H9 (cell line): ENCODE measurements around the gene DEAF1. TPM values are rescaled to one million over a fixed set of nuclear protein-coding genes. Genes with fewer than 3 reads are reported as not detected.
"Not testable (repeated sequence)": the region's sequence is repeated elsewhere in the genome, so short reads cannot be mapped to it uniquely, and the experiment has no call there.

Experiments used
- DNase-seq: peaks from one replicate; pipeline ENCODE4 v3.0.0-alpha.2; 2017
- H2AFZ ChIP-seq: one replicate; pipeline ENCODE4 v1.6.1; 2013; ENCODE audit warnings: mild to moderate bottlenecking, low read length, control low read depth, moderate library complexity
- H2AK5ac ChIP-seq: 2 replicates; pipeline ENCODE4 v1.6.1; 2013; ENCODE audit warnings: low read length, control low read depth, mixed read lengths; ENCODE audit not compliant: insufficient read length
- H2BK120ac ChIP-seq: one replicate; pipeline ENCODE4 v1.6.1; 2013; ENCODE audit warnings: low read depth, mild to moderate bottlenecking, low read length, control low read depth, inconsistent platforms; ENCODE audit not compliant: poor library complexity, severe bottlenecking
- H2BK12ac ChIP-seq: 2 replicates; pipeline ENCODE4 v1.6.1; 2013; ENCODE audit warnings: low read length, control low read depth, mixed read lengths, low read depth; ENCODE audit not compliant: insufficient read length
- H2BK15ac ChIP-seq: 2 replicates; pipeline ENCODE4 v1.6.1; 2013; ENCODE audit warnings: low read depth, low read length, control low read depth
- H2BK20ac ChIP-seq: one replicate; pipeline ENCODE4 v1.6.1; 2013; ENCODE audit warnings: low read depth, mild to moderate bottlenecking, low read length, control low read depth, inconsistent platforms; ENCODE audit not compliant: poor library complexity, severe bottlenecking
- H2BK5ac ChIP-seq: 2 replicates; pipeline ENCODE4 v1.6.1; 2013; ENCODE audit warnings: low read length, control low read depth, mixed read lengths; ENCODE audit not compliant: insufficient read length
- H3K14ac ChIP-seq: 2 replicates; pipeline ENCODE4 v1.6.1; 2013; ENCODE audit warnings: low read length, control low read depth; ENCODE audit not compliant: insufficient read depth
- H3K18ac ChIP-seq: 2 replicates; pipeline ENCODE4 v1.6.1; 2013; ENCODE audit warnings: low read depth, mild to moderate bottlenecking, mixed read lengths, low read length, control low read depth; ENCODE audit not compliant: insufficient read length
- H3K23ac ChIP-seq: 2 replicates; pipeline ENCODE4 v1.6.1; 2013; ENCODE audit warnings: low read length, control low read depth, mixed read lengths, low read depth; ENCODE audit not compliant: insufficient read length
- H3K23me2 ChIP-seq: 2 replicates; pipeline ENCODE4 v1.6.1; 2013; ENCODE audit warnings: low read depth, mild to moderate bottlenecking, mixed read lengths, low read length, control low read depth; ENCODE audit not compliant: insufficient read length, poor library complexity, severe bottlenecking
- H3K27ac ChIP-seq: 2 replicates; pipeline ENCODE4 v1.5.1; 2013; ENCODE audit warnings: low read length, control low read depth, mixed read lengths, low read depth; ENCODE audit not compliant: insufficient read length
- H3K27me3 ChIP-seq: 2 replicates; pipeline ENCODE4 v1.6.1; 2013; ENCODE audit warnings: low read length, control low read depth, inconsistent platforms; ENCODE audit not compliant: insufficient read depth
- H3K4ac ChIP-seq: 2 replicates; pipeline ENCODE4 v1.6.1; 2013; ENCODE audit warnings: low read depth, mild to moderate bottlenecking, control low read depth, inconsistent platforms, low read length, moderate library complexity
- H3K4me1 ChIP-seq: 2 replicates; pipeline ENCODE4 v1.6.1; 2013; ENCODE audit warnings: low read length, control low read depth, inconsistent platforms; ENCODE audit not compliant: insufficient read depth
- H3K4me2 ChIP-seq: 2 replicates; pipeline ENCODE4 v1.6.1; 2013; ENCODE audit warnings: low read length, control low read depth, mixed read lengths; ENCODE audit not compliant: insufficient read length, insufficient read depth
- H3K56ac ChIP-seq: 2 replicates; pipeline ENCODE4 v1.6.1; 2013; ENCODE audit warnings: low read depth, mild to moderate bottlenecking, mixed read lengths, low read length, control low read depth; ENCODE audit not compliant: insufficient read length
- H3K79me1 ChIP-seq: 2 replicates; pipeline ENCODE4 v1.6.1; 2013; ENCODE audit warnings: low read depth, mild to moderate bottlenecking, moderate library complexity, low read length, control low read depth, inconsistent platforms; ENCODE audit not compliant: insufficient read depth, poor library complexity, severe bottlenecking
- H3K79me2 ChIP-seq: 2 replicates; pipeline ENCODE4 v1.6.1; 2013; ENCODE audit warnings: low read length, control low read depth, inconsistent platforms; ENCODE audit not compliant: insufficient read depth
- H3K9ac ChIP-seq: 2 replicates; pipeline ENCODE4 v1.6.1; 2013; ENCODE audit warnings: low read length, control low read depth, mixed read lengths; ENCODE audit not compliant: insufficient read length; ENCODE audit errors: extremely low read depth
- H3K9me3 ChIP-seq: one replicate; pipeline ENCODE4 v1.6.1; 2013; ENCODE audit warnings: low read depth, low read length, inconsistent platforms; ENCODE audit not compliant: control insufficient read depth
- H3T11ph ChIP-seq: one replicate; pipeline ENCODE4 v1.6.1; 2013; ENCODE audit warnings: mild to moderate bottlenecking, low read length, control low read depth, inconsistent platforms
- H4K20me1 ChIP-seq: one replicate; pipeline ENCODE4 v1.6.1; 2013; ENCODE audit not compliant: control insufficient read depth, insufficient read length, insufficient read depth
- H4K5ac ChIP-seq: 2 replicates; pipeline ENCODE4 v1.6.1; 2013; ENCODE audit warnings: low read depth, mild to moderate bottlenecking, mixed read lengths, low read length, control low read depth; ENCODE audit not compliant: insufficient read length
- H4K8ac ChIP-seq: replicated peaks from 2 replicates; pipeline ENCODE4 v1.6.1; 2013; ENCODE audit warnings: low read length, control low read depth, mixed read lengths, low read depth; ENCODE audit not compliant: insufficient read length
- H4K91ac ChIP-seq: 2 replicates; pipeline ENCODE4 v1.6.1; 2013; ENCODE audit warnings: low read depth, mild to moderate bottlenecking, moderate library complexity, mixed read lengths, low read length, control low read depth; ENCODE audit not compliant: insufficient read length
- H3K27ac Mint-ChIP-seq, 3 experiments: 2 replicates in 2 of 3; 3 replicates in 1 of 3; pipeline ENCODE4 v1.8.0; 2020 to 2021; ENCODE audit warnings: mixed read lengths in 3 of 3, mild to moderate bottlenecking in 1 of 3, moderate library complexity in 1 of 3
- H3K27me3 Mint-ChIP-seq: 2 replicates; pipeline ENCODE4 v1.8.0; 2021; ENCODE audit warnings: low read depth, mild to moderate bottlenecking, moderate library complexity, mixed read lengths
- H3K36me3 Mint-ChIP-seq, 3 experiments: 2 replicates in 2 of 3; 3 replicates in 1 of 3; pipeline ENCODE4 v1.8.0; 2020 to 2021; ENCODE audit warnings: low read depth in 3 of 3, mixed read lengths in 3 of 3; ENCODE audit not compliant: insufficient read depth in 1 of 3
- H3K4me1 Mint-ChIP-seq, 2 experiments: 2 replicates each; pipeline ENCODE4 v1.8.0; 2020; ENCODE audit warnings: mixed read lengths in 2 of 2
- H3K4me3 Mint-ChIP-seq, 2 experiments: 2 replicates in 1 of 2; 3 replicates in 1 of 2; pipeline ENCODE4 v1.8.0; 2020 to 2021; ENCODE audit warnings: mild to moderate bottlenecking in 2 of 2, mixed read lengths in 2 of 2, moderate library complexity in 1 of 2
- H3K9me3 Mint-ChIP-seq, 2 experiments: 2 replicates in 1 of 2; 3 replicates in 1 of 2; pipeline ENCODE4 v1.8.0; 2020; ENCODE audit warnings: mild to moderate bottlenecking in 2 of 2, mixed read lengths in 2 of 2, moderate library complexity in 1 of 2
- WGBS: extraction: QIAGEN DNeasy Blood & Tissue Kit; methylation state at CpG from one replicate; pipeline ENCODE4 v1.1.7; 2013; ENCODE audit warnings: missing lambda C conversion rate, low lambda C conversion rate, mixed read lengths; ENCODE audit not compliant: insufficient read length; ENCODE audit errors: extremely low coverage; 5-methylcytosine and 5-hydroxymethylcytosine counted together
- total RNA-seq: library from RNA; stranded (reverse); gene quantifications from 2 replicates; pipeline ENCODE4 v1.2.1, GENCODE V29; 2021
- TF ChIP-seq, protein P1 (sequence below): fragments of 200-600 bp; sonication (generic); conservative IDR thresholded peaks from 3 replicates; pipeline ENCODE4 v1.8.0; 2021; ENCODE audit warnings: antibody characterized with exemption, mild to moderate bottlenecking

The DEAF1 gene
- total RNA-seq, 1 experiment from 2014 or later, result 67.3 TPM

DNA sequence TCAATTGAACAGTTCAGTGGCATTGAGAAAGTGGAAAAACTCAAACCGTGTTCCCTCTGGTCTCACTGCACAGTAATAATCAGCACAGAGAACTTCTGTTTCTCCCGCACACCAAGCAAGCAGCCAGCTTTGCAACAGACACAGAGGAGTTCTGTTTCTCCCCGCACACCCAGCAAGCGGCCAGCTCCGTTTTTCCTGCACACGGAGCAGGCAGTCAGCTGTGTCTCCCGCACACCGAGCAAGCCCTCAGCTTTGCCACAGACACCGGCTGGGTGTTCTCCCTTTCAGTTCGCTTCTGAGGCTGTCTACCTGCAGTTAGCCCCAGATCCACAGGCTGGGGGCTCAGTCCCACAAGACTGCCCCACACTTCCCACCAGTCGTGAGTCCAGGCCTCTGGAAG lies 42.3 kb upstream of the DEAF1 start:
- H4K91ac ChIP-seq, result no peak overlapping the region
- H3K27ac Mint-ChIP-seq, result peak overlapping the region in 1 of 3 experiments; percentile 72; a peak in 1 of 7 replicates
- no CpG with 5 or more reads among the region's 11 CpGs for WGBS

DNA sequence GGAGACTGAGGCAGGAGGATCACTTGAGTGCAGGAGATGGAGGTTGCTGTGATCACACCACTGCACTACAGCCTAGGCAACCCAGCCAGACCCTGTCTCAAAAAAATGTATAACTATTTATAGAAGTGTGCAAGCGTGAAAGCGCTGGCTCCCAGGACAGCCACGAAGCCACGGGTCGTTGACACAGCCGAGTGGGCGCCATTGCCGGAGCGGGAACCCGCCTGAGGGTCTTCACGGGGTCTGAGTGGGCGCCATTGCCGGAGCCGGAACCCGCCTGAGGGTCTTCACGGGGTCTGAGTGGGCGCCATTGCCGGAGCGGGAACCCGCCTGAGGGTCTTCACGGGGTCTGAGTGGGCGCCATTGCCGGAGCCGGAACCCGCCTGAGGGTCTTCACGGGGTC lies 39.5 kb upstream of the DEAF1 start:
- Mint-ChIP-seq H3K9me3 (peaks cover 12 to 15% of the 10 kb centered on the region in 2 experiments), H3K36me3 (peaks cover 3 to 11% (median 5%) of the 10 kb centered on the region in 3 experiments; a peak in 6 of 7 replicates), H3K27me3 (peaks cover 11% of the 10 kb centered on the region)
- H2BK120ac ChIP-seq, H3K9ac ChIP-seq, H2AFZ ChIP-seq, H2BK12ac ChIP-seq, H2BK15ac ChIP-seq, H4K5ac ChIP-seq, H2AK5ac ChIP-seq, H3K9me3 ChIP-seq, H3K4me1 ChIP-seq, H4K20me1 ChIP-seq, H3K23me2 ChIP-seq, H3K23ac ChIP-seq, H3K4ac ChIP-seq, H4K91ac ChIP-seq, H3T11ph ChIP-seq, H3K4me1 Mint-ChIP-seq, H3K4me2 ChIP-seq, H3K14ac ChIP-seq, H3K56ac ChIP-seq, H4K8ac ChIP-seq, H3K4me3 Mint-ChIP-seq, H3K27ac ChIP-seq, H3K18ac ChIP-seq, H2BK5ac ChIP-seq, H3K27ac Mint-ChIP-seq, DNase-seq, H3K27me3 ChIP-seq, H3K79me1 ChIP-seq, H3K79me2 ChIP-seq, H2BK20ac ChIP-seq: not testable (repeated sequence)
- no CpG with 5 or more reads among the region's 26 CpGs for WGBS

More for the DNA sequence above, 42.3 kb upstream of the DEAF1 start:
- H2BK20ac ChIP-seq, result no peak overlapping the region
- no peaks in the 10 kb centered on the region for H4K20me1 ChIP-seq
- no peak overlapping the region for H4K5ac ChIP-seq
- peaks cover 3 to 9% of the 10 kb centered on the region in 2 experiments; a peak in 1 of 4 replicates for H3K4me1 Mint-ChIP-seq
- DNase-seq, result no peak
- no peak overlapping the region for H3K4me2 ChIP-seq
- H3K27me3 ChIP-seq, result no peaks in the 10 kb centered on the region
- no peak overlapping the region for H3T11ph ChIP-seq
- H3K27me3 Mint-ChIP-seq, result peaks cover 11% of the 10 kb centered on the region
- H3K9me3 ChIP-seq, result no peaks in the 10 kb centered on the region
- no peak overlapping the region for H3K9ac ChIP-seq
- H3K79me2 ChIP-seq, result no peaks in the 10 kb centered on the region
- no peak overlapping the region for H3K18ac ChIP-seq
- no peak overlapping the region; the same call in 1 of the 2 replicates for H3K14ac ChIP-seq
- no peak overlapping the region for H2BK120ac ChIP-seq
- peaks cover 12 to 15% of the 10 kb centered on the region in 2 experiments for H3K9me3 Mint-ChIP-seq
- no peak overlapping the region for H4K8ac ChIP-seq
- TF ChIP-seq, protein P1, sequence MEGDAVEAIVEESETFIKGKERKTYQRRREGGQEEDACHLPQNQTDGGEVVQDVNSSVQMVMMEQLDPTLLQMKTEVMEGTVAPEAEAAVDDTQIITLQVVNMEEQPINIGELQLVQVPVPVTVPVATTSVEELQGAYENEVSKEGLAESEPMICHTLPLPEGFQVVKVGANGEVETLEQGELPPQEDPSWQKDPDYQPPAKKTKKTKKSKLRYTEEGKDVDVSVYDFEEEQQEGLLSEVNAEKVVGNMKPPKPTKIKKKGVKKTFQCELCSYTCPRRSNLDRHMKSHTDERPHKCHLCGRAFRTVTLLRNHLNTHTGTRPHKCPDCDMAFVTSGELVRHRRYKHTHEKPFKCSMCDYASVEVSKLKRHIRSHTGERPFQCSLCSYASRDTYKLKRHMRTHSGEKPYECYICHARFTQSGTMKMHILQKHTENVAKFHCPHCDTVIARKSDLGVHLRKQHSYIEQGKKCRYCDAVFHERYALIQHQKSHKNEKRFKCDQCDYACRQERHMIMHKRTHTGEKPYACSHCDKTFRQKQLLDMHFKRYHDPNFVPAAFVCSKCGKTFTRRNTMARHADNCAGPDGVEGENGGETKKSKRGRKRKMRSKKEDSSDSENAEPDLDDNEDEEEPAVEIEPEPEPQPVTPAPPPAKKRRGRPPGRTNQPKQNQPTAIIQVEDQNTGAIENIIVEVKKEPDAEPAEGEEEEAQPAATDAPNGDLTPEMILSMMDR, result no peak
- no peak overlapping the region for H3K27ac ChIP-seq
- no peak overlapping the region for H3K4ac ChIP-seq
- H2AK5ac ChIP-seq, result no peak overlapping the region
- H3K4me3 Mint-ChIP-seq, result no peak overlapping the region
- no peaks in the 10 kb centered on the region for H3K23me2 ChIP-seq
- no peak overlapping the region for H2BK5ac ChIP-seq
- no peak overlapping the region for H2BK12ac ChIP-seq
- H3K56ac ChIP-seq, result no peak overlapping the region
- no peak overlapping the region for H2AFZ ChIP-seq
- no peak overlapping the region for H3K23ac ChIP-seq
- no peaks in the 10 kb centered on the region for H3K79me1 ChIP-seq
- no peak overlapping the region for H2BK15ac ChIP-seq
- peaks cover 3 to 11% (median 5%) of the 10 kb centered on the region in 3 experiments; a peak in 6 of 7 replicates for H3K36me3 Mint-ChIP-seq
- H3K4me1 ChIP-seq, result no peaks in the 10 kb centered on the region
